Keratinocyte (primary cell): ENCODE data around the gene RAF1. TPM values are rescaled to one million over a fixed set of nuclear protein-coding genes. Genes with fewer than 3 reads are reported as not detected.

ENCODE experiments used
- DNase-seq: peaks from one replicate; pipeline ENCODE4 v3.0.0-alpha.2; 2011; ENCODE audit warnings: low read depth, missing footprints, low spot score
- FAIRE-seq: peaks from 2 replicates; lab custom pipeline; 2011; peaks lifted over from hg19 to GRCh38; lab: Jason Lieb, UNC
- H2AFZ ChIP-seq: 2 replicates; pipeline ENCODE4 v1.6.0; 2012; ENCODE audit warnings: low read length, control low read depth, inconsistent platforms; ENCODE audit not compliant: control insufficient read depth
- H3K27ac ChIP-seq: 2 replicates; pipeline ENCODE4 v1.5.1; 2011; ENCODE audit warnings: low read length; ENCODE audit not compliant: control insufficient read depth, insufficient read depth
- H3K27me3 ChIP-seq: 3 replicates; pipeline ENCODE4 v1.6.0; 2011; ENCODE audit warnings: low read length; ENCODE audit not compliant: control insufficient read depth, insufficient read depth; ENCODE audit errors: extremely low read depth
- H3K36me3 ChIP-seq, 2 experiments: 2 replicates in 1 of 2; 3 replicates in 1 of 2; pipeline ENCODE4 v1.5.1; 2011; ENCODE audit warnings: low read length in 2 of 2, mild to moderate bottlenecking in 1 of 2; ENCODE audit not compliant: control insufficient read depth in 2 of 2, insufficient read depth in 2 of 2; ENCODE audit errors: extremely low read depth in 1 of 2
- H3K4me1 ChIP-seq: 3 replicates; pipeline ENCODE4 v1.5.1; 2011; ENCODE audit warnings: low read length; ENCODE audit not compliant: control insufficient read depth, insufficient read depth; ENCODE audit errors: extremely low read depth
- H3K4me2 ChIP-seq: 3 replicates; pipeline ENCODE4 v1.6.0; 2011; ENCODE audit warnings: low read depth, low read length; ENCODE audit not compliant: control insufficient read depth, insufficient read depth; ENCODE audit errors: extremely low read depth
- H3K4me3 ChIP-seq, 3 experiments: fragments of 200-600 bp in 1 of 3; sonication (generic) in 1 of 3; 2 replicates in 2 of 3; 3 replicates in 1 of 3; pipeline ENCODE4 v1.5.1; 2011 to 2016; ENCODE audit warnings: low read length in 3 of 3, mild to moderate bottlenecking in 3 of 3, control low read depth in 2 of 3, inconsistent platforms in 1 of 3, low read depth in 1 of 3, mixed read lengths in 1 of 3, mixed run types in 1 of 3, moderate library complexity in 1 of 3; ENCODE audit not compliant: control insufficient read depth in 2 of 3, insufficient read depth in 2 of 3; ENCODE audit errors: extremely low read depth in 1 of 3
- H3K79me2 ChIP-seq: 2 replicates; pipeline ENCODE4 v1.6.0; 2012; ENCODE audit warnings: low read length; ENCODE audit not compliant: control insufficient read depth, insufficient read depth
- H3K9ac ChIP-seq: 3 replicates; pipeline ENCODE4 v1.6.0; 2011; ENCODE audit warnings: low read length; ENCODE audit not compliant: control insufficient read depth, insufficient read depth; ENCODE audit errors: extremely low read depth
- H3K9me1 ChIP-seq: 3 replicates; pipeline ENCODE4 v1.6.0; 2011; ENCODE audit warnings: low read length; ENCODE audit not compliant: control insufficient read depth, insufficient read depth; ENCODE audit errors: extremely low read depth
- H3K9me3 ChIP-seq: 2 replicates; pipeline ENCODE4 v1.5.1; 2012; ENCODE audit warnings: low read depth, low read length; ENCODE audit not compliant: control insufficient read depth
- H4K20me1 ChIP-seq: 3 replicates; pipeline ENCODE4 v1.6.0; 2011; ENCODE audit warnings: low read length; ENCODE audit not compliant: control insufficient read depth, insufficient read depth; ENCODE audit errors: extremely low read depth
- EZH2 ChIP-seq: IDR thresholded peaks from one replicate; pipeline ENCODE4 v1.6.1; 2012; ENCODE audit warnings: inconsistent platforms, mild to moderate bottlenecking, low read length, moderate library complexity
- dilution Hi-C: fragments of 300-500 bp; cut with MboI; formaldehyde crosslinking; loops from one replicate; pipeline ENCODE4 v1.7.0; 2020; ENCODE audit warnings: low sequenced_read_pairs; ENCODE audit not compliant: extremely low pct_ligation_motif_present
- polyA plus RNA-seq, 5 experiments: library from polyadenylated mRNA; depleted of rRNA in 3 of 5; stranded (reverse) in 3 of 5; stranded (forward) in 1 of 5; unstranded in 1 of 5; fragments of >200 nt; gene quantifications; 1 replicate in 1 of 5; 2 replicates in 3 of 5; 3 replicates in 1 of 5; pipeline versions ENCODE4 v1.2.1 to v1.2.3, GENCODE V29; 2011 to 2012; ENCODE audit warnings: missing spikeins in 2 of 5, low read depth in 1 of 5, low replicate concordance in 1 of 5
- TF ChIP-seq, protein P1 (sequence below), 3 experiments: IDR thresholded peaks in 1 of 3; conservative IDR thresholded peaks in 1 of 3; optimal IDR thresholded peaks in 1 of 3; 2 replicates in 2 of 3; 3 replicates in 1 of 3; pipeline versions ENCODE3 to v1.5.1; 2011; ENCODE audit warnings: low read length in 3 of 3, mild to moderate bottlenecking in 3 of 3, moderate library complexity in 2 of 3, control low read depth in 1 of 3, inconsistent platforms in 1 of 3; ENCODE audit not compliant: insufficient read depth in 2 of 3; ENCODE audit errors: extremely low read depth in 1 of 3

The RAF1 gene
- polyA plus RNA-seq, 1 donor (not counting 4 experiments of a cell fraction or from before 2014, with no cell fraction given): 80.1 TPM

- Histone ChIP-seq H3K4me3 (no peak overlapping the region), H3K4me1 (no peaks in the 10 kb centered on the region), H3K4me2 (no peak overlapping the region), H3K9me1 (no peaks in the 10 kb centered on the region), H3K36me3 (peaks cover 10 to 16% of the 10 kb centered on the region in 2 experiments), H4K20me1 (peaks cover 2% of the 10 kb centered on the region), H3K27me3 (no peaks in the 10 kb centered on the region), H2AFZ (no peak overlapping the region), H3K9ac (no peak overlapping the region), H3K9me3 (no peaks in the 10 kb centered on the region), H3K79me2 (peaks cover 45% of the 10 kb centered on the region), H3K27ac (no peak overlapping the region)
- TF ChIP-seq, protein P1, sequence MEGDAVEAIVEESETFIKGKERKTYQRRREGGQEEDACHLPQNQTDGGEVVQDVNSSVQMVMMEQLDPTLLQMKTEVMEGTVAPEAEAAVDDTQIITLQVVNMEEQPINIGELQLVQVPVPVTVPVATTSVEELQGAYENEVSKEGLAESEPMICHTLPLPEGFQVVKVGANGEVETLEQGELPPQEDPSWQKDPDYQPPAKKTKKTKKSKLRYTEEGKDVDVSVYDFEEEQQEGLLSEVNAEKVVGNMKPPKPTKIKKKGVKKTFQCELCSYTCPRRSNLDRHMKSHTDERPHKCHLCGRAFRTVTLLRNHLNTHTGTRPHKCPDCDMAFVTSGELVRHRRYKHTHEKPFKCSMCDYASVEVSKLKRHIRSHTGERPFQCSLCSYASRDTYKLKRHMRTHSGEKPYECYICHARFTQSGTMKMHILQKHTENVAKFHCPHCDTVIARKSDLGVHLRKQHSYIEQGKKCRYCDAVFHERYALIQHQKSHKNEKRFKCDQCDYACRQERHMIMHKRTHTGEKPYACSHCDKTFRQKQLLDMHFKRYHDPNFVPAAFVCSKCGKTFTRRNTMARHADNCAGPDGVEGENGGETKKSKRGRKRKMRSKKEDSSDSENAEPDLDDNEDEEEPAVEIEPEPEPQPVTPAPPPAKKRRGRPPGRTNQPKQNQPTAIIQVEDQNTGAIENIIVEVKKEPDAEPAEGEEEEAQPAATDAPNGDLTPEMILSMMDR (optimal IDR thresholded peaks at IDR 0.05 in 1 of 3, IDR thresholded peaks at IDR 0.05 in 1 of 3, conservative IDR thresholded peaks at IDR 0.05 in 1 of 3; ENCODE audit: extremely low read depth in 1 of 3, insufficient read depth in 2 of 3, low read length in 3 of 3): no peak
- DNase-seq: no peak
- FAIRE-seq: no peak
- dilution Hi-C loops: no loop called here
Observed at GRCh38 chr3:12568747-12569146, 95.2 kb downstream of the RAF1 start.

DNA sequence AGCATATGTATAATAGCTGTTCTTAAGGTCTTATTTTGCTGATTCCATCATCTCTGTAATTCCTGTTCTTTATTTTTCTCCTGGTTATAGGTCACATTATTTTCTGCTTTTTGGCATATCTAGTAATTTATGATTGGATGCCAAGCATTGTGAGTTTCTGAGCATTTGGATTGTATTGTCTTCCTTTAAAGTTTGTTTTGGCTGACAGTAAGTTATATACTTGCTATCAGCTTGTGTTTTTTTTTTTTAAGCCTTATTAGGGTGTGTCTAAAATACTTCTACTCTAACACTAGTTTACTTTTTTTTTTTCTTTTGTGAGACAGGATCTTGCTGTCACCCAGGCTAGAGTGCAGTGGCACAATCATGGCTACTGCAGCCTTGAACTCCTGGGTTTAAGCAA lies 96.9 kb downstream of the RAF1 start:
- Histone ChIP-seq H3K79me2 (peaks cover 60% of the 10 kb centered on the region), H3K4me2 (no peak overlapping the region), H4K20me1 (peaks cover 3% of the 10 kb centered on the region), H3K9me1 (no peaks in the 10 kb centered on the region), H3K27ac (no peak overlapping the region), H3K4me3 (no peak overlapping the region), H3K27me3 (no peaks in the 10 kb centered on the region), H3K36me3 (peaks cover 4 to 12% of the 10 kb centered on the region in 2 experiments), H3K9ac (no peak overlapping the region), H3K4me1 (peaks cover 3% of the 10 kb centered on the region), H3K9me3 (no peaks in the 10 kb centered on the region), H2AFZ (no peak overlapping the region)
- FAIRE-seq (no peak), DNase-seq (no peak)
- dilution Hi-C loops: no loop called here
- no peak for TF ChIP-seq EZH2

DNA sequence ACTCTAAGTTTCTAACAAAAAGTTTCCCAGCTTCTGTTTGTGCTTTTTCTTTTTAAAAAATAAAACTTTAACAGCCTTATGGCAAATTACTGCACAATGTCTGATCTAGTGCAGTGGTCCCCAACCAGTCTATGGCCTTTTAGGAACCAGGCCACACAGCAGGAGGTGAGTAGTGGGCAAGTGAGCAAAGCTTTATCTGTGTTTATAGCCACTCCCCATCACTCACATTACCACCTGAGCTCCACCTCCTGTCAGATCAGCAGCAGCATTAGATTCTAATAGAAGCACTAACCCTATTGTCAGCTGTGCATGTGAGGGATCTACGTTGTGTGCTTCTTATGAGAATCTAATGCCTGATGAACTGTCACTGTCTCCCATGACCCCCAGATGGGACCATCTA lies 101.5 kb downstream of the RAF1 start:
- Histone ChIP-seq H3K27me3 (no peaks in the 10 kb centered on the region), H3K9me3 (no peaks in the 10 kb centered on the region), H3K9ac (no peak overlapping the region), H4K20me1 (peaks cover 4% of the 10 kb centered on the region), H3K27ac (no peak overlapping the region), H3K4me1 (peaks cover 14% of the 10 kb centered on the region), H3K4me3 (no peak overlapping the region), H3K36me3 (no peaks in the 10 kb centered on the region), H3K9me1 (no peaks in the 10 kb centered on the region), H3K4me2 (no peak overlapping the region), H3K79me2 (peaks cover 94% of the 10 kb centered on the region), H2AFZ (no peak overlapping the region)
- dilution Hi-C loops: no loop called here
- FAIRE-seq: no peak
- TF ChIP-seq, protein P1 (optimal IDR thresholded peaks at IDR 0.05 in 1 of 3, IDR thresholded peaks at IDR 0.05 in 1 of 3, conservative IDR thresholded peaks at IDR 0.05 in 1 of 3; ENCODE audit: extremely low read depth in 1 of 3, insufficient read depth in 2 of 3, low read length in 3 of 3): no peak
- no peak for TF ChIP-seq EZH2
- DNase-seq: no peak
